ENCODE data around the gene ZC3H4.
"Not testable (repeated sequence)": the region's sequence is repeated elsewhere in the genome, so short reads cannot be mapped to it uniquely, and the experiment has no call there.

Gene ZC3H4

GRCh38 chr19:47093841-47094240 is 19.7 kb downstream of the ZC3H4 start:
- peak overlapping the region; percentile 86; the same call in 1 of the 2 replicates for H3K27ac ChIP-seq
- TF ChIP-seq CTCF (IDR thresholded peaks at IDR 0.05) (no peak), ZFX (IDR thresholded peaks at IDR 0.05; ENCODE audit: borderline replicate concordance) (no peak)

- TF ChIP-seq CTCF (IDR thresholded peaks at IDR 0.05): no peak
- no peak for TF ChIP-seq ZFX (IDR thresholded peaks at IDR 0.05; ENCODE audit: borderline replicate concordance)
- H3K27ac ChIP-seq: no peak overlapping the region
These were observed 20.3 kb downstream of the ZC3H4 start for GRCh38 chr19:47093254-47093653.

GRCh38 chr19:47089767-47090350 is 23.7 kb downstream of the ZC3H4 start:
- TF ChIP-seq CTCF (IDR thresholded peaks at IDR 0.05): no peak
- TF ChIP-seq ZFX (IDR thresholded peaks at IDR 0.05; ENCODE audit: borderline replicate concordance): no peak
- H3K27ac ChIP-seq: no peak overlapping the region

GRCh38 chr19:47086280-47086679 is 27.3 kb downstream of the ZC3H4 start:
- TF ChIP-seq CTCF (IDR thresholded peaks at IDR 0.05): no peak
- no peak for TF ChIP-seq ZFX (IDR thresholded peaks at IDR 0.05; ENCODE audit: borderline replicate concordance)
- H3K27ac ChIP-seq: no peak overlapping the region

GRCh38 chr19:47084879-47085439 is 28.6 kb downstream of the ZC3H4 start:
- TF ChIP-seq ZFX (IDR thresholded peaks at IDR 0.05; ENCODE audit: borderline replicate concordance): no peak
- no peak for TF ChIP-seq CTCF (IDR thresholded peaks at IDR 0.05)
- H3K27ac ChIP-seq: no peak overlapping the region

- TF ChIP-seq ZFX (IDR thresholded peaks at IDR 0.05; ENCODE audit: borderline replicate concordance) (no peak), CTCF (IDR thresholded peaks at IDR 0.05) (no peak)
- peak overlapping the region; percentile 5; the same call in 1 of the 2 replicates for H3K27ac ChIP-seq
These were observed 31.1 kb downstream of the ZC3H4 start for GRCh38 chr19:47082493-47082892.

GRCh38 chr19:47081095-47081494 is 32.5 kb downstream of the ZC3H4 start:
- no peak for TF ChIP-seq ZFX (IDR thresholded peaks at IDR 0.05; ENCODE audit: borderline replicate concordance)
- no peak for TF ChIP-seq CTCF (IDR thresholded peaks at IDR 0.05)
- peak overlapping the region; percentile 64; the same call in 1 of the 2 replicates for H3K27ac ChIP-seq

GRCh38 chr19:47078351-47078750 is 35.2 kb downstream of the ZC3H4 start:
- not testable (repeated sequence) for H3K27ac ChIP-seq

All from 22Rv1 (cell line).